AG09319 (cell line): Measurements from ENCODE around the gene ZNF544.

Source experiments
- DNase-seq: peaks from one replicate; pipeline ENCODE4 v3.0.0-alpha.2; 2010; ENCODE audit warnings: low read depth; ENCODE audit errors: extremely low read depth
- TF ChIP-seq, protein P1 (sequence below): IDR thresholded peaks from 2 replicates; pipeline ENCODE4 v1.5.1; 2011; ENCODE audit warnings: low read depth, mild to moderate bottlenecking, inconsistent platforms, low read length, moderate library complexity

Gene ZNF544

DNA sequence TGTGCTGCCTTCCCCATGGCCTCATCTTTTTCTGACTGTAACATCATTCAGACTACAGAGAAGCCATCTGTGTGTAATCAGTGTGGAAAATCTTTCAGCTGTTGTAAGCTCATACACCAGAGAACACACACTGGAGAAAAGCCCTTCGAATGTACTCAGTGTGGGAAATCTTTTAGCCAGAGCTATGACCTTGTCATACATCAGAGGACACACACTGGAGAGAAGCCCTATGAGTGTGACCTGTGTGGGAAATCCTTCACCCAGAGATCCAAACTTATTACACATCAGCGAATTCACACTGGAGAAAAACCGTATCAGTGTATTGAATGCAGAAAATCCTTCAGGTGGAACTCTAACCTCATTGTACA is 32.9 kb downstream of the ZNF544 start:
- no peak for DNase-seq

DNA sequence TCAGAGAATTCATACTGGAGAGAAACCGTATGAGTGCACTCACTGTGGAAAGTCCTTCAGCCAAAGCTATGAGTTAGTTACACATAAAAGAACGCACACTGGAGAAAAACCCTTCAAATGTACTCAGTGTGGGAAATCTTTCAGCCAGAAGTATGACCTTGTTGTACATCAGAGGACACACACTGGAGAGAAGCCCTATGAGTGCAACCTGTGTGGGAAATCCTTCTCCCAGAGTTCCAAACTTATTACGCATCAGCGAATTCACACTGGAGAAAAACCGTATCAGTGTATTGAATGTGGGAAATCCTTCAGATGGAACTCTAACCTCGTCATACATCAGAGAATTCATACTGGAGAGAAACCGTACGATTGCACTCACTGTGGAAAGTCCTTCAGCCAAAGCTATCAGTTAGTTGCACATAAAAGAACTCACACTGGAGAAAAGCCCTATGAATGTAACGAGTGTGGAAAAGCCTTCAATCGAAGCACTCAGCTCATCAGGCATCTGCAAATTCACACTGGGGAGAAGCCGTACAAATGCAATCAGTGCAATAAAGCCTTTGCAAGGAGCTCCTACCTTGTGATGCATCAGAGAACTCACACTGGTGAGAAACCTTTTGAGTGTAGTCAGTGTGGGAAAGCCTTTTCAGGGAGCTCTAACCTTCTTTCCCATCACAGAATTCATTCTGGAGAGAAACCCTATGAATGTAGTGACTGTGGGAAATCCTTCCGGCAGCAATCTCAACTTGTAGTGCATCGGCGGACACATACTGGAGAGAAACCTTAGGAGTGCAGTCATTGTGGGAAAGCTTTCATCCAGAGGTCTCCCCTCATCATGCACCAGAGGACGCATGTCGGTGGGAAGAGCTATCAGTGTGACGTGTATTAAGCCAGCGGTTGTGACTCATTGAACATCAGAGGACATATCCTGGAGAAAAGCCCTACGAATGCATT is 33.5 kb downstream of the ZNF544 start:
- no peak for DNase-seq
- TF ChIP-seq, protein P1, sequence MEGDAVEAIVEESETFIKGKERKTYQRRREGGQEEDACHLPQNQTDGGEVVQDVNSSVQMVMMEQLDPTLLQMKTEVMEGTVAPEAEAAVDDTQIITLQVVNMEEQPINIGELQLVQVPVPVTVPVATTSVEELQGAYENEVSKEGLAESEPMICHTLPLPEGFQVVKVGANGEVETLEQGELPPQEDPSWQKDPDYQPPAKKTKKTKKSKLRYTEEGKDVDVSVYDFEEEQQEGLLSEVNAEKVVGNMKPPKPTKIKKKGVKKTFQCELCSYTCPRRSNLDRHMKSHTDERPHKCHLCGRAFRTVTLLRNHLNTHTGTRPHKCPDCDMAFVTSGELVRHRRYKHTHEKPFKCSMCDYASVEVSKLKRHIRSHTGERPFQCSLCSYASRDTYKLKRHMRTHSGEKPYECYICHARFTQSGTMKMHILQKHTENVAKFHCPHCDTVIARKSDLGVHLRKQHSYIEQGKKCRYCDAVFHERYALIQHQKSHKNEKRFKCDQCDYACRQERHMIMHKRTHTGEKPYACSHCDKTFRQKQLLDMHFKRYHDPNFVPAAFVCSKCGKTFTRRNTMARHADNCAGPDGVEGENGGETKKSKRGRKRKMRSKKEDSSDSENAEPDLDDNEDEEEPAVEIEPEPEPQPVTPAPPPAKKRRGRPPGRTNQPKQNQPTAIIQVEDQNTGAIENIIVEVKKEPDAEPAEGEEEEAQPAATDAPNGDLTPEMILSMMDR = no peak

More for the DNA sequence above, 32.9 kb downstream of the ZNF544 start:
- TF ChIP-seq, protein P1 = no peak

DNA sequence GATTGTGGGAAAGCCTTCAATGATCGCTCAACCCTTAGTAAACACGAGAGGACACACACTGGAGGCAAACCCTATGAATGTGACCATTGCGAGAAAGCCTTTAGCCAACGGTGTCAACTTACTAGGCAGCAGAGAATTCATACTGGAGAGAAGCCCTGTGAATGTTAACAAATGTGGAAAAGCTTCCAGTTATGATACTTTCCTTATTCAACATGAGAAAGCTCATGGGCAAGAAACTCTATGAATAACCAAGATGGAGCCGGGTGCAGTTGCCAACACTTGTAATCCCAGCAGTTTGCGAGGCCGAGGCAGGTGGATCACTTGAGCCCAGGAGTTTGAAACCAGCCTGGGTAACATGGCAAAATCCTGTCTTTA is 34.2 kb downstream of the ZNF544 start:
- no peak for DNase-seq
- TF ChIP-seq, protein P1 = no peak

DNA sequence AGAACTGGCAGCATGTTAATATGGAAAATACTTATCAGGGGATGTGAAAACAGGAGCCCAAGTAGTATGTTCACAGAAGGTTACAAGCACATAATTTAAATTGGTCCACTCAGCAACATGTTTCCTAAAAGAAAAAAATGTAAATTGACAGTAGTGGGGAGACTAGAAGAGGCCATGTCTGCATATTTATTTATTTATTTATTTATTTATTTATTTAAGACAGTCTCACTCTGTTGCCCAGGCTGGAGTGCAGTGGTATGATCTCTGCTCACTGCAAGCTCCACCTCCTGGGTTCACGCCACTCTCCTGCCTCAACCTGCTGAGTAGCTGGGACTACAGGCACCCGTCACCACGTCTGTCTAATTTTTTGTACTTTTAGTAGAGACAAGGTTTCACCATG is 36.4 kb downstream of the ZNF544 start:
- TF ChIP-seq, protein P1 = no peak
- no peak for DNase-seq

DNA sequence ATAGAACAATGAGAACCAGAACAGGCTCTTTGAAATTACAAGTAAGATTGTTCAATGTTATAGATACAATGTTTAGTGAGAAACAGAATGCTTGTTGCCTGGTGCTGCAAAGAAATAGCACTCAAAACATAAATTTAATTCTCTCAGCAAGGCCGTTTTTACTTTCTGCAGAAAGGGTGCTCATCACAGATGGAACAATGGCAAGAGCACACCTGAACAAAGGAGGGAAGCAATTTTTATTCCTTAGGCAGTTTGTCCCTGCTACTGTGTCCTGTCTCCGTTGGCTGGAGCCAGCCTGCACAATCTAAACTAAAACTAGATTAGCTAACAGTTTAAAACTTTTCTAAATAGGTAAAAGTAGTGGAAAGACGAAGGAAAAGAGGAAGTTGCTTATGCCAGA is 39.6 kb downstream of the ZNF544 start:
- no peak for DNase-seq
- TF ChIP-seq, protein P1 = no peak

DNA sequence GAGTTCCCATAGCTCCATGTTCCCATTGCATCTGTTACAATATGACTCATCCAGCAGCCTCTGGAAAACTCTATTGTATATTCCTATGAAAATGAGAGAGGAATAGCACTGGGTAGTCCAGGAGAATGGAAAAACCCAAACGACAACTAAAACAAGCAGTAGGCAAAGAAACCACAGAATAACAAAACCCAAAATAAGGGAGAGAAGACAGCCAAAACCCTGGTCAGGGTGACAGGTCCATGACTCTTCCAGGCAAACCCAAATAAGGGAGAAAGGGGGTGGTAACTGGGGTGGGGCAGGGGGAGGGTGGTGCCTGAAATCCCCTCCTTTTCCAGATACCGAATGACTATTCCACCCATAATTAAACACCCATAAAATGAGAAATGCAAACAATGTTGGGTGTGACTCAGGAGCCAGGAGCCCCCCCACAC is 46.1 kb downstream of the ZNF544 start:
- DNase-seq = no peak
- TF ChIP-seq, protein P1 = no peak

DNA sequence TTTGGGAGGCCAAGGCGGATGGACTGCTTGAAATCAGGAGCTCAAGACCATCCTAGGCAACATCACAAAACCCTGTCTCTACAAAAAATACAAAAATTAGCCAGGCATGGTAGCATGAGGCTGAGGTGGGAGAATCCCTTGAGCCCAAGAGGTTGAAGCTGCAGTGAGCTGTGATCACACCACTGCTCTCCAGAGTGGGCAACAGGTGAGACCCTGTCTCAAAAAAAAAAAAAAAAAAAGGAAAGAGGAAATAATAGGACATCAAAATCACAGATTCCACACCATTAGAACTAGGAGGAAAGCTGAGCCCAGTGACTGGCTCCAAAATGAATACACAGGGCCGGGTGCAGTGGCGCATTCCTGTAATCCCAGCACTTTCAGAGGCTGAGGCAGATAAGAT is 46.9 kb downstream of the ZNF544 start:
- TF ChIP-seq, protein P1 = no peak
- no peak for DNase-seq
